A549 (cell line): ENCODE measurements around the gene INTS14. TPM values are rescaled to one million over a fixed set of nuclear protein-coding genes. Genes with fewer than 3 reads are reported as not detected.

Experiments
- ATAC-seq, 2 experiments: fragments of 200-7000 bp in 1 of 2; fragments of >200 bp in 1 of 2; cut with Nextera tagmentation in 1 of 2; cut with Tn5 transposase in 1 of 2; 3 replicates each; pipeline versions ENCODE4 v1.8.0 to v1.9.1; 2018 to 2020; ENCODE audit warnings: mild to moderate bottlenecking in 1 of 2, moderate library complexity in 1 of 2
- CTCF ChIA-PET: fragments of 300-600 bp; sonication (Branson Sonifier 250); formaldehyde crosslinking; extraction: SDS; loops from one replicate; lab custom pipeline; 2021; ENCODE audit warnings: antibody characterized with exemption, inconsistent platforms; lab: Yijun Ruan, JAX
- POLR2A ChIA-PET: fragments of 350-600 bp; formaldehyde crosslinking; extraction: SDS; loops from one replicate; lab custom pipeline; 2021; ENCODE audit warnings: antibody characterized with exemption, inconsistent platforms; lab: Yijun Ruan, JAX
- DNase-seq, 2 experiments: peaks; one replicate each; pipeline versions ENCODE4 v3.0.0 to v3.0.0-alpha.2; 2011 to 2016; ENCODE audit warnings: low read depth in 1 of 2, low spot score in 1 of 2
- FAIRE-seq: peaks from 2 replicates; lab custom pipeline; 2011; peaks lifted over from hg19 to GRCh38; lab: Jason Lieb, UNC
- H3K27ac ChIP-seq, 2 experiments: fragments of >200 bp; sonication (Bioruptor Twin); formaldehyde crosslinking; 3 replicates each; pipeline ENCODE4 v1.5.1; 2016 to 2017
- H3K4me1 ChIP-seq: fragments of >200 bp; sonication (Bioruptor Twin); formaldehyde crosslinking; 3 replicates; pipeline ENCODE4 v1.6.1; 2016
- H3K4me2 ChIP-seq: fragments of >200 bp; sonication (Bioruptor Twin); formaldehyde crosslinking; 3 replicates; pipeline ENCODE4 v1.6.1; 2016
- H3K4me3 ChIP-seq: fragments of >200 bp; sonication (Bioruptor Twin); formaldehyde crosslinking; 3 replicates; pipeline ENCODE4 v1.5.1; 2016
- H3K9me3 ChIP-seq: fragments of >200 bp; sonication (Bioruptor Twin); formaldehyde crosslinking; 3 replicates; pipeline ENCODE4 v1.6.1; 2016
- BHLHE40 ChIP-seq: IDR thresholded peaks from 2 replicates; pipeline ENCODE4 v1.6.1; 2012; ENCODE audit warnings: low read depth, low read length, inconsistent platforms
- EHMT2 ChIP-seq: fragments of 200-600 bp; sonication (generic); IDR thresholded peaks from 2 replicates; pipeline ENCODE4 v1.6.1; 2016; ENCODE audit warnings: antibody characterized with exemption, low read depth, mild to moderate bottlenecking, moderate library complexity
- EP300 ChIP-seq, 2 experiments: fragments of >200 bp; sonication (Bioruptor Twin); formaldehyde crosslinking; IDR thresholded peaks; 2 replicates in 1 of 2; 3 replicates in 1 of 2; pipeline ENCODE4 v1.6.1; 2016 to 2017
- GATA3 ChIP-seq: IDR thresholded peaks from 2 replicates; pipeline ENCODE4 v1.6.1; 2012; ENCODE audit warnings: borderline replicate concordance
- JUN ChIP-seq, 2 experiments: fragments of >200 bp; sonication (Bioruptor Twin); formaldehyde crosslinking; IDR thresholded peaks; 2 replicates in 1 of 2; 3 replicates in 1 of 2; pipeline ENCODE4 v1.6.1; 2016 to 2017
- JUNB ChIP-seq: fragments of >200 bp; sonication (Bioruptor Twin); formaldehyde crosslinking; IDR thresholded peaks from 2 replicates; pipeline ENCODE4 v1.6.1; 2016
- MYC ChIP-seq: IDR thresholded peaks from 2 replicates; pipeline ENCODE4 v1.6.1; 2012; ENCODE audit warnings: mild to moderate bottlenecking, inconsistent platforms, low read length, improper control_type of control experiment, borderline replicate concordance
- NFE2L2 ChIP-seq: fragments of 150-350 bp; conservative IDR thresholded peaks from 2 replicates; pipeline ENCODE4 v1.6.1; 2014; ENCODE audit warnings: low read length
- RAD21 ChIP-seq, 2 experiments: fragments of >200 bp in 1 of 2; sonication (Bioruptor Twin) in 1 of 2; formaldehyde crosslinking in 1 of 2; IDR thresholded peaks in 1 of 2; conservative IDR thresholded peaks in 1 of 2; 2 replicates in 1 of 2; 3 replicates in 1 of 2; pipeline ENCODE4 v1.6.1; 2012 to 2018; ENCODE audit warnings: inconsistent platforms in 1 of 2
- RARB ChIP-seq: fragments of 250-450 bp; sonication (Bioruptor Pico); IDR thresholded peaks from 2 replicates; pipeline ENCODE4 v1.8.0; 2021; ENCODE audit warnings: mild to moderate bottlenecking, moderate library complexity
- SMC3 ChIP-seq: fragments of >200 bp; sonication (Bioruptor Twin); formaldehyde crosslinking; IDR thresholded peaks from 3 replicates; pipeline ENCODE4 v1.6.1; 2018; ENCODE audit warnings: inconsistent platforms
- SREBF2 ChIP-seq: fragments of 450-650 bp; IDR thresholded peaks from 2 replicates; pipeline ENCODE4 v1.6.1; 2014; ENCODE audit warnings: mild to moderate bottlenecking, moderate library complexity
- TFCP2L1 ChIP-seq: fragments of 250-450 bp; sonication (Bioruptor Pico); IDR thresholded peaks from 2 replicates; pipeline ENCODE4 v1.5.0; 2021; ENCODE audit warnings: mild to moderate bottlenecking
- ZC3H11A ChIP-seq: fragments of 450-650 bp; IDR thresholded peaks from 2 replicates; pipeline ENCODE4 v1.6.1; 2014; ENCODE audit warnings: antibody characterized with exemption, mild to moderate bottlenecking
- ZFP36 ChIP-seq: fragments of 450-650 bp; IDR thresholded peaks from 2 replicates; pipeline ENCODE4 v1.6.1; 2014; ENCODE audit warnings: borderline replicate concordance; ENCODE audit not compliant: partially characterized antibody
- WGBS: methylation state at CpG from one replicate; pipeline ENCODE4 v1.1.6; 2017; ENCODE audit errors: missing lambda C conversion rate; 5-methylcytosine and 5-hydroxymethylcytosine counted together
- polyA plus RNA-seq, 4 experiments: library from polyadenylated mRNA; depleted of rRNA in 3 of 4; stranded (reverse); fragments of >200 nt; fragmentation: RNase III in 1 of 4; extraction: RNeasy Plus Mini Kit Qiagen cat#74134 plus additional on column Dnase treatment in 1 of 4; gene quantifications; 2 replicates in 3 of 4; 3 replicates in 1 of 4; pipeline ENCODE4 v1.2.3, GENCODE V29; 2011 to 2017
- TF ChIP-seq, protein P1 (sequence below): fragments of 150-350 bp; IDR thresholded peaks from 2 replicates; pipeline ENCODE4 v1.6.1; 2014; ENCODE audit warnings: low read depth, mild to moderate bottlenecking, low read length
- TF ChIP-seq, protein P2 (sequence below): fragments of 200-600 bp; sonication (generic); IDR thresholded peaks from 2 replicates; pipeline ENCODE4 v1.6.1; 2016; ENCODE audit warnings: antibody characterized with exemption, mild to moderate bottlenecking, moderate library complexity
- TF ChIP-seq, protein P3 (sequence below): fragments of >200 bp; sonication (Bioruptor Twin); formaldehyde crosslinking; IDR thresholded peaks from 3 replicates; pipeline ENCODE4 v1.6.1; 2016
- TF ChIP-seq, protein P4 (sequence below): fragments of >200 bp; sonication (Bioruptor Twin); formaldehyde crosslinking; IDR thresholded peaks from 2 replicates; pipeline ENCODE4 v1.6.1; 2016
- TF ChIP-seq, protein P5 (sequence below): IDR thresholded peaks from 2 replicates; pipeline ENCODE4 v1.6.1; 2012; ENCODE audit warnings: low read depth, borderline replicate concordance

Gene INTS14
- polyA plus RNA-seq, 2 of the 4 experiments (the other 2 are of a cell fraction) = 38.1 to 82.1 TPM

DNA sequence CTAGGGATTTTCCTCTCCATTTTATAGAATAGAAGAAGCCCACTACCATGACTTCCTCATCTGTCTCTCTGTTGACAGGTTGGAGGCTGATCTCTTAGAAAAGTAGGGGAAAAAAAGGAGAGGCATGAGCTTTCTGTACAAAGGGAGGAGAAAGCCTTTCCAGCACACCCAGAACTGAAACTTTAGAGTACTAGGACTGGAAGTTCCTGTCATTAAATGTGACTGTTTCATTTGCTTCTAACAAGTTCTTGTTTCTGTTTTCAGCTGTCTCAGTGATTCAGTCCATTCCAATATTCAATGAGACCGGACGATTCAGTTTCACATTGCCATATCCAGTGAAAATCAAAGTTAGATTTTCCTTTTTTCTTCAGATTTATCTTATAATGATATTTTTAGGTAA, 39.0 kb downstream of the INTS14 start:
- WGBS = 89% methylated on average over 2 of the region's 2 CpGs
- POLR2A ChIA-PET = no interaction called here
- FAIRE-seq = no peak

DNA sequence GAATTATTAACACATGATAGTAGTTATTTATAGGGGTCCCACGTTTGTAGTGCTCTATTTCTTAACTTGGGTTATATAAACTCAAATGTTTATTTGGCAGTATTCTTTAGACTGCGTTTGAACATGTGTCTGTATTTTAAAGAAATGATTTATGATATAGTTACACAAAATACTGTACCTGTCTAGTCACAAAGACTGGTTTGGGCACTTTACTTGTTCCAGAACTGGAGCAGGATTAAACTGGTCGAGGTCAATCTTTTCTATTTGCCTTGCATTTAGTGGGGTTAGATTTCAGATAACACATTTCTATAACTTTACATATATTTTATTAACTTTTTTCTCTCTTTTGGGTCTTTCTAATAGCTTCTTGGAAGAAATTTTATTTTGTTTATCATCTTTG, 41.2 kb downstream of the INTS14 start:
- no peak for FAIRE-seq
- POLR2A ChIA-PET = no interaction called here
- no peak overlapping the region for H3K4me2 ChIP-seq

More for the DNA sequence above, 39.0 kb downstream of the INTS14 start:
- Histone ChIP-seq H3K27ac (no peak overlapping the region), H3K4me2 (no peak overlapping the region), H3K4me3 (no peak overlapping the region), H3K4me1 (peaks cover 9% of the 10 kb centered on the region; the same call in 1 of the 3 replicates), H3K9me3 (no peaks in the 10 kb centered on the region)
- CTCF ChIA-PET = interaction anchor here (0.6 to 1.5 kb wide), 4 partner anchors 14 to 168 kb away, joined by 3 to 4 read pairs (median 4); no protein-coding TSS in a partner anchor
- ATAC-seq (no peak), DNase-seq (no peak)
- no peak for TF ChIP-seq TFCP2L1 (CRISPR knock-in tag)
- no peak for TF ChIP-seq JUNB
- TF ChIP-seq, protein P1, sequence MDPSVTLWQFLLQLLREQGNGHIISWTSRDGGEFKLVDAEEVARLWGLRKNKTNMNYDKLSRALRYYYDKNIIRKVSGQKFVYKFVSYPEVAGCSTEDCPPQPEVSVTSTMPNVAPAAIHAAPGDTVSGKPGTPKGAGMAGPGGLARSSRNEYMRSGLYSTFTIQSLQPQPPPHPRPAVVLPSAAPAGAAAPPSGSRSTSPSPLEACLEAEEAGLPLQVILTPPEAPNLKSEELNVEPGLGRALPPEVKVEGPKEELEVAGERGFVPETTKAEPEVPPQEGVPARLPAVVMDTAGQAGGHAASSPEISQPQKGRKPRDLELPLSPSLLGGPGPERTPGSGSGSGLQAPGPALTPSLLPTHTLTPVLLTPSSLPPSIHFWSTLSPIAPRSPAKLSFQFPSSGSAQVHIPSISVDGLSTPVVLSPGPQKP = no peak
- no peak for TF ChIP-seq EP300 (IDR thresholded peaks at IDR 0.05)
- TF ChIP-seq EHMT2 = no peak
- TF ChIP-seq JUN (IDR thresholded peaks at IDR 0.05) = no peak
- no peak for TF ChIP-seq BHLHE40
- no peak for TF ChIP-seq NFE2L2
- no peak for TF ChIP-seq SMC3
- TF ChIP-seq, protein P2, sequence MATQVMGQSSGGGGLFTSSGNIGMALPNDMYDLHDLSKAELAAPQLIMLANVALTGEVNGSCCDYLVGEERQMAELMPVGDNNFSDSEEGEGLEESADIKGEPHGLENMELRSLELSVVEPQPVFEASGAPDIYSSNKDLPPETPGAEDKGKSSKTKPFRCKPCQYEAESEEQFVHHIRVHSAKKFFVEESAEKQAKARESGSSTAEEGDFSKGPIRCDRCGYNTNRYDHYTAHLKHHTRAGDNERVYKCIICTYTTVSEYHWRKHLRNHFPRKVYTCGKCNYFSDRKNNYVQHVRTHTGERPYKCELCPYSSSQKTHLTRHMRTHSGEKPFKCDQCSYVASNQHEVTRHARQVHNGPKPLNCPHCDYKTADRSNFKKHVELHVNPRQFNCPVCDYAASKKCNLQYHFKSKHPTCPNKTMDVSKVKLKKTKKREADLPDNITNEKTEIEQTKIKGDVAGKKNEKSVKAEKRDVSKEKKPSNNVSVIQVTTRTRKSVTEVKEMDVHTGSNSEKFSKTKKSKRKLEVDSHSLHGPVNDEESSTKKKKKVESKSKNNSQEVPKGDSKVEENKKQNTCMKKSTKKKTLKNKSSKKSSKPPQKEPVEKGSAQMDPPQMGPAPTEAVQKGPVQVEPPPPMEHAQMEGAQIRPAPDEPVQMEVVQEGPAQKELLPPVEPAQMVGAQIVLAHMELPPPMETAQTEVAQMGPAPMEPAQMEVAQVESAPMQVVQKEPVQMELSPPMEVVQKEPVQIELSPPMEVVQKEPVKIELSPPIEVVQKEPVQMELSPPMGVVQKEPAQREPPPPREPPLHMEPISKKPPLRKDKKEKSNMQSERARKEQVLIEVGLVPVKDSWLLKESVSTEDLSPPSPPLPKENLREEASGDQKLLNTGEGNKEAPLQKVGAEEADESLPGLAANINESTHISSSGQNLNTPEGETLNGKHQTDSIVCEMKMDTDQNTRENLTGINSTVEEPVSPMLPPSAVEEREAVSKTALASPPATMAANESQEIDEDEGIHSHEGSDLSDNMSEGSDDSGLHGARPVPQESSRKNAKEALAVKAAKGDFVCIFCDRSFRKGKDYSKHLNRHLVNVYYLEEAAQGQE = no peak
- TF ChIP-seq, protein P3, sequence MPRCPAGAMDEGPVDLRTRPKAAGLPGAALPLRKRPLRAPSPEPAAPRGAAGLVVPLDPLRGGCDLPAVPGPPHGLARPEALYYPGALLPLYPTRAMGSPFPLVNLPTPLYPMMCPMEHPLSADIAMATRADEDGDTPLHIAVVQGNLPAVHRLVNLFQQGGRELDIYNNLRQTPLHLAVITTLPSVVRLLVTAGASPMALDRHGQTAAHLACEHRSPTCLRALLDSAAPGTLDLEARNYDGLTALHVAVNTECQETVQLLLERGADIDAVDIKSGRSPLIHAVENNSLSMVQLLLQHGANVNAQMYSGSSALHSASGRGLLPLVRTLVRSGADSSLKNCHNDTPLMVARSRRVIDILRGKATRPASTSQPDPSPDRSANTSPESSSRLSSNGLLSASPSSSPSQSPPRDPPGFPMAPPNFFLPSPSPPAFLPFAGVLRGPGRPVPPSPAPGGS = no peak
- no peak for TF ChIP-seq ZFP36

More for the DNA sequence above, 41.2 kb downstream of the INTS14 start:
- Histone ChIP-seq H3K27ac (no peak overlapping the region), H3K4me1 (no peaks in the 10 kb centered on the region), H3K9me3 (no peaks in the 10 kb centered on the region), H3K4me3 (no peak overlapping the region)
- 74% methylated on average over 3 of the region's 3 CpGs for WGBS
- no peak for DNase-seq
- CTCF ChIA-PET = interaction anchor here (0.6 kb wide), 1 partner anchor 20 kb away, joined by 3 read pairs; no protein-coding TSS in a partner anchor
- no peak for ATAC-seq
- TF ChIP-seq, protein P4, sequence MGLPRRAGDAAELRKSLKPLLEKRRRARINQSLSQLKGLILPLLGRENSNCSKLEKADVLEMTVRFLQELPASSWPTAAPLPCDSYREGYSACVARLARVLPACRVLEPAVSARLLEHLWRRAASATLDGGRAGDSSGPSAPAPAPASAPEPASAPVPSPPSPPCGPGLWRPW = no peak
- TF ChIP-seq, protein P5, sequence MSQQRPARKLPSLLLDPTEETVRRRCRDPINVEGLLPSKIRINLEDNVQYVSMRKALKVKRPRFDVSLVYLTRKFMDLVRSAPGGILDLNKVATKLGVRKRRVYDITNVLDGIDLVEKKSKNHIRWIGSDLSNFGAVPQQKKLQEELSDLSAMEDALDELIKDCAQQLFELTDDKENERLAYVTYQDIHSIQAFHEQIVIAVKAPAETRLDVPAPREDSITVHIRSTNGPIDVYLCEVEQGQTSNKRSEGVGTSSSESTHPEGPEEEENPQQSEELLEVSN = no peak
- TF ChIP-seq JUNB (no peak), BHLHE40 (no peak), SREBF2 (no peak), MYC (no peak), TFCP2L1 (CRISPR knock-in tag) (no peak), JUN (IDR thresholded peaks at IDR 0.05) (no peak), GATA3 (no peak), RARB (CRISPR knock-in tag) (no peak), RAD21 (conservative IDR thresholded peaks at IDR 0.05 in 1 of 2, IDR thresholded peaks at IDR 0.05 in 1 of 2) (no peak), ZC3H11A (no peak)
- TF ChIP-seq, protein P2 = no peak
